Measurements from ENCODE around the gene LOXL1. TPM values are rescaled to one million over a fixed set of nuclear protein-coding genes. Genes with fewer than 3 reads are reported as not detected.

LOXL1 gene
- polyA plus RNA-seq, 3 donors = 0.07 TPM; not detected in 2

DNA sequence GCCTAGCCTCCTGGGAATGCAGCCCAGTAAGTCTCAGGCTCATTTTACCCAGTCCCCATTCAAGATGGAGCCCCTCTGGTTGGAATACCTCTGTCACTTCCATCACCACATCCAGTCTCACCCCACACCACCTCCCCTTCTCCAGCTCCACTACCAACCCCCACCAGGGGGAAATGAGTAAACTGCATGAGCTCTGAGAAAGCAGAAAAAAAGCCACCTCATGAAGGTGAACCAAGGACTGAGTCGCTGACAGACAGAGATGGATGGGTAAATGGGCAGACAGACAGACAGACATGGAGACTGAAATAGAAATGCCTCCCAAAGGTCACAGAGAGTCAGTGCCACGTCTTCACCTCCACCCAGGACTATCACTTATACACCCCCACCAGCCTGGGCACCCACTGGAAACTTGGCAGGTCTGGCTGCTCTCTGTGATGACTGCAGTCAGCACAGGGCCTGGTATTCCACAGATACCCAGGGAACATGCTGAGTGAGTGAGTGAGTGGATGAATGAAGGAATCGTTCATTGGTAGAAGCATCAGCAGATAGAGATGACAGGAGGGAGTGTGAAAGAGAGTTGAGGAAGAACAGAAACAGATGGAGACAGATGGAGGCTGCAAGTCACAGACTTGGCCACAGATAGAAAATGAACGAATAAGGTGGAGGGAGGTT lies 4.9 kb upstream of the LOXL1 start:
- intact Hi-C loops (cut with micrococcal nuclease) = no loop called here
- no peak overlapping the region for H3K9ac ChIP-seq (ENCODE audit: insufficient read depth, low read length, poor library complexity, severe bottlenecking)
- H3K79me2 ChIP-seq (ENCODE audit: insufficient read depth, low read length) = no peaks in the 10 kb centered on the region
- DNase-seq = no peak
- no peak overlapping the region for H2AFZ ChIP-seq (ENCODE audit: insufficient read depth, low read depth, low read length, poor library complexity, severe bottlenecking)
- H3K9me3 Mint-ChIP-seq = peaks cover 5 to 22% (median 18%) of the 10 kb centered on the region in 7 donors
- H3K27ac Mint-ChIP-seq = peak overlapping the region; percentile 33 to 92 (median 86)
- H3K27me3 Mint-ChIP-seq (ENCODE audit: low read depth in 3 of 3) = peaks cover 20 to 24% (median 20%) of the 10 kb centered on the region in 3 donors
- H3K36me3 Mint-ChIP-seq = peaks cover 4 to 12% of the 10 kb centered on the region in 2 donors
- no peak overlapping the region for H3K4me2 ChIP-seq (replicated peaks; ENCODE audit: extremely low read depth, low read length, poor library complexity, severe bottlenecking)
- H3K4me1 ChIP-seq (ENCODE audit: control insufficient read depth in 1 of 2, insufficient read depth in 2 of 2, low read length in 2 of 2) = peaks cover 37 to 58% of the 10 kb centered on the region in 2 donors
- H3K4me3 Mint-ChIP-seq = no peak overlapping the region
- H3K27ac ChIP-seq (ENCODE audit: low read depth in 1 of 2, low read length in 2 of 2) = peak overlapping the region in 1 of 2 donors; percentile 59
- H3K36me3 ChIP-seq (replicated peaks in 1 of 2; ENCODE audit: control insufficient read depth in 1 of 2, insufficient read depth in 2 of 2, low read length in 2 of 2) = no peaks in the 10 kb centered on the region
- no peaks in the 10 kb centered on the region for H4K20me1 ChIP-seq (ENCODE audit: insufficient read depth, low read length)
- 33% methylated on average over 1 of the region's 4 CpGs for WGBS (ENCODE audit: insufficient coverage)
- peaks cover 0 to 19% of the 10 kb centered on the region in 2 donors for H3K27me3 ChIP-seq (ENCODE audit: control insufficient read depth in 2 of 2, insufficient read depth in 2 of 2, low read length in 2 of 2)
- H3K9me3 ChIP-seq (replicated peaks in 1 of 2; ENCODE audit: control insufficient read depth in 1 of 2, insufficient read depth in 1 of 2, low read length in 2 of 2) = peaks cover 15 to 24% of the 10 kb centered on the region in 2 donors
- no peak overlapping the region for H3K4me3 ChIP-seq (replicated peaks in 1 of 3; ENCODE audit: low read depth in 2 of 3, low read length in 3 of 3)
- H3K4me1 Mint-ChIP-seq = peaks cover 55% of the 10 kb centered on the region
- no peak for TF ChIP-seq CTCF (IDR thresholded peaks at IDR 0.05)

DNA sequence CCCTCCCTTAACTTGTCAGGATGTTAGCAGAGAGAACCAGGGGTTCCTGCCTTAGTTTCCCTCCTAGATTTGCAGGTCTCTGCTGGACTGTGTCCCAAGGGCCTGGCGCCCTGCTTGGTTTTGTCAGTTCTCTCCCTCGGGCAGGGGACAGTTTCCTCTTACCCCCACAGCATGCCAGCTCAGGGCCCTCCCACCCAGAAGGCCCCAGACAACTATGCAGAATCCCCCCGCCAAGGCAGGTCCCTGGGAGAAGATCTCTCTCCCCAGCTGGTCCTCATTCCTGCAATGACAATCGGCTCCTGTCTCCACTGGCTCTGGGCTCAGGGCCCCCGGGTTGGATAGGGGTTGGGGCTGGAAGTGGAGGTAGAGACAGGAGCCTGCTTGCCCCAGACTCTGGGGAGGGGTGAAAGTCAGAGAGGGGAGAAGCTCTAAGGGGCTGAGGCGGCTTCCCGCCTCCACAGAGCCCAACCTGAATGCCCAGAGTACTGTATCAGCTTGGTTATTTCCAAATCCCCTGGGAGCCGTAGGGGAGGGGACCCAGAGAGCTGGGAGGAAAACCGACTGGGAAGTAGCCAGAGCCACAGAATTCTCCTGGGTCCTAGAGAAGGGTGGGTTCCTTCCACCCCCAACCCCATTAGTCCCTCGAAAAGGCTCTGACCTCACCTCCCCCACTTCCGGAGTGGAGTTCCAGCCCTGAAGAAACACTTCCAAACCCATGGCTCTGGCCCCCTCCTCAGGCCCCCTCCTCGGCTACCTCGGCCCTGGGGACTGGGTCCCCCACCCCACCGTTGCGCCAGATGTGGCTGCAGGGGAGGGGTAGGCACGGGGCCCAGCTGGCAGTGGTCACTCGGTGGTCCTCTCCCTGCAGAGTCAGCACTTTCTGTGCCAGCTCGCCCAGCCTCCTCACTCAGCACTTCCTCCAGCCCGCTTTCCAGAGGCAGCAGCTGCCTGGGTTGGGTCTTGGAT lies 3.8 kb upstream of the LOXL1 start:
- no peak overlapping the region for H3K4me2 ChIP-seq (replicated peaks; ENCODE audit: extremely low read depth, low read length, poor library complexity, severe bottlenecking)
- intact Hi-C loops (cut with micrococcal nuclease) = no loop called here
- H2AFZ ChIP-seq (ENCODE audit: insufficient read depth, low read depth, low read length, poor library complexity, severe bottlenecking) = peak overlapping the region; percentile 54
- Mint-ChIP-seq H3K27ac (peak overlapping the region in 3 of 7 donors; percentile 15 to 86 (median 56)), H3K9me3 (peaks cover 4 to 19% (median 15%) of the 10 kb centered on the region in 7 donors), H3K36me3 (peaks cover 4 to 12% of the 10 kb centered on the region in 2 donors), H3K4me1 (peaks cover 55% of the 10 kb centered on the region), H3K27me3 (ENCODE audit: low read depth in 3 of 3) (peaks cover 22 to 33% (median 24%) of the 10 kb centered on the region in 3 donors), H3K4me3 (no peak overlapping the region)
- no peaks in the 10 kb centered on the region for H3K36me3 ChIP-seq (replicated peaks in 1 of 2; ENCODE audit: control insufficient read depth in 1 of 2, insufficient read depth in 2 of 2, low read length in 2 of 2)
- H4K20me1 ChIP-seq (ENCODE audit: insufficient read depth, low read length) = no peaks in the 10 kb centered on the region
- DNase-seq = no peak
- 20% methylated on average over 10 of the region's 19 CpGs for WGBS (ENCODE audit: insufficient coverage)
- peaks cover 40 to 69% of the 10 kb centered on the region in 2 donors for H3K4me1 ChIP-seq (ENCODE audit: control insufficient read depth in 1 of 2, insufficient read depth in 2 of 2, low read length in 2 of 2)
- H3K4me3 ChIP-seq (replicated peaks in 1 of 3; ENCODE audit: low read depth in 2 of 3, low read length in 3 of 3) = no peak overlapping the region
- peaks cover 5 to 27% of the 10 kb centered on the region in 2 donors for H3K27me3 ChIP-seq (ENCODE audit: control insufficient read depth in 2 of 2, insufficient read depth in 2 of 2, low read length in 2 of 2)
- no peaks in the 10 kb centered on the region for H3K79me2 ChIP-seq (ENCODE audit: insufficient read depth, low read length)
- H3K9me3 ChIP-seq (replicated peaks in 1 of 2; ENCODE audit: control insufficient read depth in 1 of 2, insufficient read depth in 1 of 2, low read length in 2 of 2) = peaks cover 13 to 20% of the 10 kb centered on the region in 2 donors
- H3K9ac ChIP-seq (ENCODE audit: insufficient read depth, low read length, poor library complexity, severe bottlenecking) = no peak overlapping the region
- no peak overlapping the region for H3K27ac ChIP-seq (ENCODE audit: low read depth in 1 of 2, low read length in 2 of 2)
- no peak for TF ChIP-seq CTCF (IDR thresholded peaks at IDR 0.05)

All from CD14-positive monocyte (primary cell).